A549 (cell line): ENCODE results near the gene PCDH15. TPM values are rescaled to one million over a fixed set of nuclear protein-coding genes. Genes with fewer than 3 reads are reported as not detected.

Source experiments
- ATAC-seq, 2 experiments: fragments of 200-7000 bp in 1 of 2; fragments of >200 bp in 1 of 2; cut with Nextera tagmentation in 1 of 2; cut with Tn5 transposase in 1 of 2; 3 replicates each; pipeline versions ENCODE4 v1.8.0 to v1.9.1; 2018 to 2020; ENCODE audit warnings: mild to moderate bottlenecking in 1 of 2, moderate library complexity in 1 of 2
- CTCF ChIA-PET: fragments of 300-600 bp; sonication (Branson Sonifier 250); formaldehyde crosslinking; extraction: SDS; loops from one replicate; lab custom pipeline; 2021; ENCODE audit warnings: antibody characterized with exemption, inconsistent platforms; lab: Yijun Ruan, JAX
- POLR2A ChIA-PET: fragments of 350-600 bp; formaldehyde crosslinking; extraction: SDS; loops from one replicate; lab custom pipeline; 2021; ENCODE audit warnings: antibody characterized with exemption, inconsistent platforms; lab: Yijun Ruan, JAX
- DNase-seq, 2 experiments: peaks; one replicate each; pipeline versions ENCODE4 v3.0.0 to v3.0.0-alpha.2; 2011 to 2016; ENCODE audit warnings: low read depth in 1 of 2, low spot score in 1 of 2
- FAIRE-seq: peaks from 2 replicates; lab custom pipeline; 2011; peaks lifted over from hg19 to GRCh38; lab: Jason Lieb, UNC
- H3K27ac ChIP-seq, 2 experiments: fragments of >200 bp; sonication (Bioruptor Twin); formaldehyde crosslinking; 3 replicates each; pipeline ENCODE4 v1.5.1; 2016 to 2017
- H3K4me1 ChIP-seq: fragments of >200 bp; sonication (Bioruptor Twin); formaldehyde crosslinking; 3 replicates; pipeline ENCODE4 v1.6.1; 2016
- H3K4me2 ChIP-seq: fragments of >200 bp; sonication (Bioruptor Twin); formaldehyde crosslinking; 3 replicates; pipeline ENCODE4 v1.6.1; 2016
- H3K4me3 ChIP-seq: fragments of >200 bp; sonication (Bioruptor Twin); formaldehyde crosslinking; 3 replicates; pipeline ENCODE4 v1.5.1; 2016
- H3K9me3 ChIP-seq: fragments of >200 bp; sonication (Bioruptor Twin); formaldehyde crosslinking; 3 replicates; pipeline ENCODE4 v1.6.1; 2016
- CBX2 ChIP-seq: fragments of 200-600 bp; sonication (generic); IDR thresholded peaks from 2 replicates; pipeline ENCODE4 v1.6.1; 2016; ENCODE audit warnings: low read depth, mild to moderate bottlenecking, borderline replicate concordance
- CBX8 ChIP-seq: fragments of 200-600 bp; sonication (generic); IDR thresholded peaks from 2 replicates; pipeline ENCODE4 v1.6.1; 2016
- CHD2 ChIP-seq: fragments of 150-350 bp; IDR thresholded peaks from 2 replicates; pipeline ENCODE4 v1.6.1; 2014; ENCODE audit warnings: low read length; ENCODE audit not compliant: partially characterized antibody
- EHMT2 ChIP-seq: fragments of 200-600 bp; sonication (generic); IDR thresholded peaks from 2 replicates; pipeline ENCODE4 v1.6.1; 2016; ENCODE audit warnings: antibody characterized with exemption, low read depth, mild to moderate bottlenecking, moderate library complexity
- EP300 ChIP-seq, 2 experiments: fragments of >200 bp; sonication (Bioruptor Twin); formaldehyde crosslinking; IDR thresholded peaks; 2 replicates in 1 of 2; 3 replicates in 1 of 2; pipeline ENCODE4 v1.6.1; 2016 to 2017
- ESRRA ChIP-seq: fragments of 150-350 bp; IDR thresholded peaks from 2 replicates; pipeline ENCODE4 v1.6.1; 2014; ENCODE audit warnings: mild to moderate bottlenecking, low read length, borderline replicate concordance
- FOSL2 ChIP-seq, 2 experiments: fragments of 450-650 bp in 1 of 2; fragments of >200 bp in 1 of 2; sonication (Bioruptor Twin) in 1 of 2; formaldehyde crosslinking; IDR thresholded peaks; 2 replicates each; pipeline versions ENCODE4 v1.5.0 to v1.6.1; 2016 to 2020; ENCODE audit warnings: mild to moderate bottlenecking in 1 of 2, moderate library complexity in 1 of 2
- HEYL ChIP-seq: fragments of 250-450 bp; sonication (Bioruptor Pico); IDR thresholded peaks from 2 replicates; pipeline ENCODE4 v1.8.0; 2021; ENCODE audit warnings: mild to moderate bottlenecking, moderate library complexity
- HMGXB4 ChIP-seq: fragments of 250-450 bp; sonication (Bioruptor Pico); IDR thresholded peaks from 2 replicates; pipeline ENCODE4 v1.5.0; 2021; ENCODE audit warnings: mild to moderate bottlenecking, moderate library complexity, borderline replicate concordance
- HOXA7 ChIP-seq: fragments of 250-450 bp; sonication (Bioruptor Pico); IDR thresholded peaks from 2 replicates; pipeline ENCODE4 v1.5.0; 2020; ENCODE audit warnings: mild to moderate bottlenecking, moderate library complexity
- HOXB13 ChIP-seq: fragments of 250-450 bp; sonication (Bioruptor Pico); IDR thresholded peaks from 2 replicates; pipeline ENCODE4 v1.5.0; 2020; ENCODE audit warnings: low read depth, mild to moderate bottlenecking, moderate library complexity
- HOXB5 ChIP-seq: fragments of 250-450 bp; sonication (Bioruptor Pico); IDR thresholded peaks from 2 replicates; pipeline ENCODE4 v1.5.0; 2020; ENCODE audit warnings: mild to moderate bottlenecking, moderate library complexity
- JUN ChIP-seq, 2 experiments: fragments of >200 bp; sonication (Bioruptor Twin); formaldehyde crosslinking; IDR thresholded peaks; 2 replicates in 1 of 2; 3 replicates in 1 of 2; pipeline ENCODE4 v1.6.1; 2016 to 2017
- MAZ ChIP-seq: fragments of 150-350 bp; IDR thresholded peaks from 2 replicates; pipeline ENCODE4 v1.6.1; 2014; ENCODE audit warnings: antibody characterized with exemption, low read depth, low read length, borderline replicate concordance
- NFE2L2 ChIP-seq: fragments of 150-350 bp; conservative IDR thresholded peaks from 2 replicates; pipeline ENCODE4 v1.6.1; 2014; ENCODE audit warnings: low read length
- NPAS2 ChIP-seq: fragments of 250-450 bp; sonication (Bioruptor Pico); IDR thresholded peaks from 2 replicates; pipeline ENCODE4 v1.8.0; 2022; ENCODE audit warnings: mild to moderate bottlenecking, moderate library complexity, borderline replicate concordance
- NR3C1 ChIP-seq: fragments of >200 bp; sonication (Bioruptor Twin); formaldehyde crosslinking; IDR thresholded peaks from 3 replicates; pipeline ENCODE4 v1.6.1; 2017
- POLR2AphosphoS2 ChIP-seq: conservative IDR thresholded peaks from 2 replicates; pipeline ENCODE4 v1.6.1; 2012; ENCODE audit warnings: low read length, improper control_type of control experiment, inconsistent platforms
- REST ChIP-seq: fragments of 200-600 bp; sonication (generic); IDR thresholded peaks from 2 replicates; pipeline ENCODE4 v1.6.1; 2016; ENCODE audit warnings: antibody characterized with exemption, mild to moderate bottlenecking, moderate library complexity
- RFX5 ChIP-seq: fragments of 450-650 bp; IDR thresholded peaks from 2 replicates; pipeline ENCODE4 v1.7.1; 2014; ENCODE audit warnings: antibody characterized with exemption, mild to moderate bottlenecking, moderate library complexity
- RNF2 ChIP-seq: fragments of 200-600 bp; sonication (generic); IDR thresholded peaks from 2 replicates; pipeline ENCODE4 v1.6.1; 2016; ENCODE audit warnings: low read depth, mild to moderate bottlenecking, antibody characterized with exemption, moderate library complexity, borderline replicate concordance
- SREBF2 ChIP-seq: fragments of 450-650 bp; IDR thresholded peaks from 2 replicates; pipeline ENCODE4 v1.6.1; 2014; ENCODE audit warnings: mild to moderate bottlenecking, moderate library complexity
- ZC3H11A ChIP-seq: fragments of 450-650 bp; IDR thresholded peaks from 2 replicates; pipeline ENCODE4 v1.6.1; 2014; ENCODE audit warnings: antibody characterized with exemption, mild to moderate bottlenecking
- ZFP36 ChIP-seq: fragments of 450-650 bp; IDR thresholded peaks from 2 replicates; pipeline ENCODE4 v1.6.1; 2014; ENCODE audit warnings: borderline replicate concordance; ENCODE audit not compliant: partially characterized antibody
- ZSCAN20 ChIP-seq: fragments of 250-450 bp; sonication (Bioruptor Pico); IDR thresholded peaks from 2 replicates; pipeline ENCODE4 v1.8.0; 2022; ENCODE audit warnings: mild to moderate bottlenecking, moderate library complexity
- WGBS: methylation state at CpG from one replicate; pipeline ENCODE4 v1.1.6; 2017; ENCODE audit errors: missing lambda C conversion rate; 5-methylcytosine and 5-hydroxymethylcytosine counted together
- polyA plus RNA-seq, 4 experiments: library from polyadenylated mRNA; depleted of rRNA in 3 of 4; stranded (reverse); fragments of >200 nt; fragmentation: RNase III in 1 of 4; extraction: RNeasy Plus Mini Kit Qiagen cat#74134 plus additional on column Dnase treatment in 1 of 4; gene quantifications; 2 replicates in 3 of 4; 3 replicates in 1 of 4; pipeline ENCODE4 v1.2.3, GENCODE V29; 2011 to 2017

Gene PCDH15
- polyA plus RNA-seq, 2 of the 4 experiments (the other 2 are of a cell fraction) = 0.03 TPM; not detected in 1

GRCh38 chr10:54758791-54759190 lies 42.2 kb downstream of the PCDH15 start:
- no peak for DNase-seq
- POLR2A ChIA-PET = no interaction called here
- no peak for FAIRE-seq
- 1% methylated on average over 2 of the region's 2 CpGs for WGBS
- ATAC-seq = no peak
- H3K27ac ChIP-seq = no peak overlapping the region
- TF ChIP-seq ESRRA (no peak), CBX8 (no peak), HOXB5 (no peak), SREBF2 (no peak), NPAS2 (CRISPR knock-in tag) (no peak), ZSCAN20 (CRISPR knock-in tag) (no peak), NR3C1 (no peak), MAZ (no peak), HOXA7 (CRISPR knock-in tag) (no peak), HOXB13 (no peak), HMGXB4 (no peak), EP300 (IDR thresholded peaks at IDR 0.05) (no peak), NFE2L2 (no peak)
- TF ChIP-seq, all 56 proteins: peak for 0
- H3K9me3 ChIP-seq = no peaks in the 10 kb centered on the region
- H3K4me3 ChIP-seq = no peak overlapping the region
- CTCF ChIA-PET = no interaction called here
- no peak overlapping the region for H3K4me2 ChIP-seq
- H3K4me1 ChIP-seq = no peaks in the 10 kb centered on the region

GRCh38 chr10:54749623-54750022 lies 51.4 kb downstream of the PCDH15 start:
- Histone ChIP-seq H3K9me3 (no peaks in the 10 kb centered on the region), H3K4me1 (no peaks in the 10 kb centered on the region), H3K4me3 (no peak overlapping the region), H3K27ac (no peak overlapping the region), H3K4me2 (no peak overlapping the region)
- ATAC-seq = no peak
- CTCF ChIA-PET = no interaction called here
- POLR2A ChIA-PET = no interaction called here
- DNase-seq = no peak
- TF ChIP-seq CBX2 (no peak), EP300 (IDR thresholded peaks at IDR 0.05) (no peak), ESRRA (no peak), HOXB13 (no peak), EHMT2 (no peak), POLR2AphosphoS2 (no peak), CBX8 (no peak), REST (no peak), ZFP36 (no peak), HMGXB4 (no peak), NFE2L2 (no peak), FOSL2 (IDR thresholded peaks at IDR 0.05) (no peak), FOSL2 (CRISPR knock-in tag; IDR thresholded peaks at IDR 0.05) (no peak), RNF2 (no peak), MAZ (no peak), ZSCAN20 (CRISPR knock-in tag) (no peak), HEYL (CRISPR knock-in tag) (no peak), RFX5 (no peak), JUN (IDR thresholded peaks at IDR 0.05) (no peak), CHD2 (no peak), ZC3H11A (no peak)
- WGBS = 3% methylated on average over 1 of the region's 1 CpG
- FAIRE-seq = no peak
